Measurements from ENCODE around the gene UBASH3A.

The UBASH3A gene

DNA sequence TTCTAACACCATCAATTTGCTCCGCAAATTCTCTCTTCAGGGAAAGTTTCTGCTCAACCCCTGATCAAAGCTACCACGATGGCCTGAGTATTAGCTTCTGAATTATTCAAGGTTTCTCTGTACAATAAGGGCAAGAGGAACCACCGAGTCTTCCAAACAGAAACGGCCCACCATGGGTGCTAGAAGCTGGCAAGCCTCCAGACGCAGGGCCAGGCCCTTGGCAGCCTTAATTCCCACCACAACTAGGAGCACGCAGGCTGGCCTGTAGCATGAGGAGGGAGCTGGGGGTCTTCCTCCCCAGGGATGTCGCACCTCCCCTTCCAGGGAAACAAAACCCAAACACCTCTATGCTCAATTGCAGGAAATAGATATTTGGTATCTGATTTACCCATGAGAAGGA lies 81.3 kb downstream of the UBASH3A start:
- no peak for TF ChIP-seq CTCF (IDR thresholded peaks at IDR 0.05)

- TF ChIP-seq CTCF (IDR thresholded peaks at IDR 0.05): no peak
Measured at GRCh38 chr21:42486072-42486471, 82.4 kb downstream of the UBASH3A start.

GRCh38 chr21:42486531-42486930 lies 82.8 kb downstream of the UBASH3A start:
- TF ChIP-seq CTCF (IDR thresholded peaks at IDR 0.05): no peak

GRCh38 chr21:42489006-42489563 lies 85.4 kb downstream of the UBASH3A start:
- TF ChIP-seq CTCF (IDR thresholded peaks at IDR 0.05): no peak

DNA sequence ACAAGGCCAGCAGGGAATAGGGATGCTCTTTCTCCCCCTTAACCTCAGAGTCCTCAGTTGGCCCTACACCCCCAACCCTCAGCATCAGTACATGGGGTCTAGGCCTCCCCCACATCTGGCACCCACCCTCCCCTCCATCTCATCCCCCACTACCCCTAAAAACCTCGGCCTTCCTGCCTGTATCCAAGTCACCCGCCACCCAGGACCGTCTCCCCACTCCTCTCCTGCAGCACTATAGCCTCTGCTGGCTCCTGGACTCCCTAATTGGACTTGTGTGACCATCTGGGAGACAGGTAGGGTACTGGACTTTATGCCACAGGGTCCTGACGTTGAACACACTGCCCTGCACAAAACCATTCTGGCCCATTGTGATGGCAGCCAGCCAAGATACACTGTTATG lies 86.3 kb downstream of the UBASH3A start:
- no peak for TF ChIP-seq CTCF (IDR thresholded peaks at IDR 0.05)

DNA sequence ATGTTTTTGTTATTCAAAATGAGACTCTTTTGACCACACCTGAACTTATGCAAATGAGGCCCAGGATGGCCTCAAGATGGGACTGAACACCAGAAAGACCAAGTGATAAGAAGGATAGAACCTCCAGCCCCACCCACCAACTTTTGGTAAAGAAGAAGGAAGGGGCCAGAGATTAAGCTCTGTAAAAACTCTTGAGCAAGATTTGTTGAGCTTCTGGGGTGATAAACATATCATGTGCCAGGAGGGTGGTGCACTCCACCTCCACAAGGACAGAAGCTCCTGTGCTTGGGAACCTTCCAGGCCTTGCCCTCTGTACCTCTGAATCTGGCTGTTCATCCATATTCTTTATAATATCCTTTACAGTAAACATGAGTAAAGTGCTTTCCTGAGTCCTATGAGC lies 87.0 kb downstream of the UBASH3A start:
- no peak for TF ChIP-seq CTCF (IDR thresholded peaks at IDR 0.05)

DNA sequence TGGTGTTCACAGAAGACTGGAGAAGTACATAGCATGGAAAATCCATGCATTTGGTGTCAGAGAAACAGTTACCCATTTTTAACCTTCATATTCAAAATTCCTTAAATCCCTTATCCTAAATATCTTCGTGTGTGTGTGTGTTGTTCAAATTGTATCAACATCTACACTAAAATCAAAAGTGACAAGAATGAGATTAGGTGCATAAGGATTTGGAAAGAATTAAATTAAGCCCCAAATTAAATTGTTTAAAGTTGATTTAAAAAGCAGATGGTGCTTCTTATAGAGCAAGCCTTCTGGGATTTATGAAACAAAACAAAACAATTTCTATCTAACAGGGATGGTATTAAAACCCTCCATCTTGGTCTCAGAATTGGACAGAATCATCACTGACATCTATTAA lies 87.6 kb downstream of the UBASH3A start:
- TF ChIP-seq CTCF (IDR thresholded peaks at IDR 0.05): no peak

GRCh38 chr21:42492201-42492600 lies 88.5 kb downstream of the UBASH3A start:
- TF ChIP-seq CTCF (IDR thresholded peaks at IDR 0.05): no peak
